Measurements from ENCODE around the gene CDK5RAP2.

The CDK5RAP2 gene

DNA sequence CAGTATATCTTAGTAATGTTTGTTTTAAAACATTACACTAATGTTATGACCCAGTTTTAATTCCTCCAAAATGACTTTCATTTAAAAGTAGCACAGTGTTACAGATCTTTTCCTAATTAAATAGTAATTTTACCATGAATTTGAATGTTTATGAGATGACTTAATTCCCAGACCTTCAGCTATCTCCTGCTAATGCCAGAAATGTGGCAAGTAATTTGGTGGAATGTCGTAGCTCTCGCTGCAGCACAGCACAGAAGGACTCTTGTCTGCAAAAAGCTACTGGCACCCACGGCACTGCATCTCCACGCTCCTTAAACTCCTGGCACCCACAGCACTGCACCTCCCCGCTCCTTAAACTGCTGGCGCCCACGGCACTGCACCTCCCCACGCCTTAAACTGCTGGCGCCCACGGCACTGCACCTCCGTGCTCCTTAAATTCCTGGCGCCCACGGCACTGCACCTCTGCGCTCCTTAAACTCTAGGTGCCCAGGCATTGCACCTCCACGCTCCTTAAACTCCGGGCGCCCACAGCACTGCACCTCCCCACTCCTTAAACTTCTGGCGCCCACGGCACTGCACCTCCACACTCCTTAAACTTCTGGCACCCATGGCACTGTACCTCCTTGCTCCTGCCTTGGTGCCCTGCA lies 163.1 kb downstream of the CDK5RAP2 start:
- TF ChIP-seq, protein P1, sequence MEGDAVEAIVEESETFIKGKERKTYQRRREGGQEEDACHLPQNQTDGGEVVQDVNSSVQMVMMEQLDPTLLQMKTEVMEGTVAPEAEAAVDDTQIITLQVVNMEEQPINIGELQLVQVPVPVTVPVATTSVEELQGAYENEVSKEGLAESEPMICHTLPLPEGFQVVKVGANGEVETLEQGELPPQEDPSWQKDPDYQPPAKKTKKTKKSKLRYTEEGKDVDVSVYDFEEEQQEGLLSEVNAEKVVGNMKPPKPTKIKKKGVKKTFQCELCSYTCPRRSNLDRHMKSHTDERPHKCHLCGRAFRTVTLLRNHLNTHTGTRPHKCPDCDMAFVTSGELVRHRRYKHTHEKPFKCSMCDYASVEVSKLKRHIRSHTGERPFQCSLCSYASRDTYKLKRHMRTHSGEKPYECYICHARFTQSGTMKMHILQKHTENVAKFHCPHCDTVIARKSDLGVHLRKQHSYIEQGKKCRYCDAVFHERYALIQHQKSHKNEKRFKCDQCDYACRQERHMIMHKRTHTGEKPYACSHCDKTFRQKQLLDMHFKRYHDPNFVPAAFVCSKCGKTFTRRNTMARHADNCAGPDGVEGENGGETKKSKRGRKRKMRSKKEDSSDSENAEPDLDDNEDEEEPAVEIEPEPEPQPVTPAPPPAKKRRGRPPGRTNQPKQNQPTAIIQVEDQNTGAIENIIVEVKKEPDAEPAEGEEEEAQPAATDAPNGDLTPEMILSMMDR (IDR thresholded peaks at IDR 0.05; ENCODE audit: borderline replicate concordance, insufficient read depth, low read depth, low read length), result no peak
- H3K4me3 ChIP-seq (ENCODE audit: low read depth, low read length), result no peak overlapping the region

DNA sequence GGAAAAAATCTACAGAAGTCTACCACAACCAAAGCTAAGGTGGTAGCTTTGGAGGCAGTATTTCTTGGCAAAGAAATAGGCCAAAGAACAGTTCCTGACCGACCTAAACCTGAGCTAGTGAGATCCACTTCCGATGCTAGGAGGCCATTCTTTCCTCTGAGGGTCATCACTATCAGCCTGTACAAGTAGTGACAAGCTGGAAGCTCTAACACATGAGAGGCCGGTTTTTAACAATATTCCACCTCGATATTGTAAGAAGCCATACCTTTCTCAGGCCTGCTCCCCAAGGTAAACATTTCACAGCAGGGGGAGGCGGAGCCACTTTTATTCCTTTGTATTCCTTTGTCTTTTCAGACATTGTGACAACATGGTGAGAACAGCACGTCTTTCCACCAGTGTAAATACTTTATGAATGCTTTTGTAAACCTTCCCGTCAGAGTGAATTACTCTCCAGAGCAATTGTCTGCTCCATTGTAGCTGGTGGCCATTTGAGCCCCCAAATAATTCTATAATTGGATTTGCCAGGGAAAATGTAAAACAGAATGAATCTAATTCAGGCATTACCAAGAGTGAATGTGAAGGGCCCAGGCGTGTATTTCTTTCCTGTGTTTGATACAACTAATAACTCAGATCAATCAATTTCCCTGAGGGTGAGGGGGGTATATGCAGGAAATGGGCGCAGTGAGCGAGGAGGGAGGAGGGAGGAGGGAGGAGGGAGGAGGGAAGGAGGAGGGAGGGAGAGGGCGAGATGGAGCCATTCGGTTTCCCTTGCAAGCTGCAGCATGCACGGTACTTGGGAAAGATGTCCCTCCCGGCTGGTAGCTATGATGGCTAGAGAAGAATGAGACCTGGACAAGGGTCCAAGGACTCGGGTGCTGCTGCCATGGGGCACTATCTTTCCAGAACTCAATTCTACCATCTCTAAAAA lies 166.6 kb downstream of the CDK5RAP2 start:
- no peak overlapping the region for H3K4me3 ChIP-seq (ENCODE audit: low read depth, low read length)
- TF ChIP-seq, protein P1 (IDR thresholded peaks at IDR 0.05; ENCODE audit: borderline replicate concordance, insufficient read depth, low read depth, low read length), result no peak

DNA sequence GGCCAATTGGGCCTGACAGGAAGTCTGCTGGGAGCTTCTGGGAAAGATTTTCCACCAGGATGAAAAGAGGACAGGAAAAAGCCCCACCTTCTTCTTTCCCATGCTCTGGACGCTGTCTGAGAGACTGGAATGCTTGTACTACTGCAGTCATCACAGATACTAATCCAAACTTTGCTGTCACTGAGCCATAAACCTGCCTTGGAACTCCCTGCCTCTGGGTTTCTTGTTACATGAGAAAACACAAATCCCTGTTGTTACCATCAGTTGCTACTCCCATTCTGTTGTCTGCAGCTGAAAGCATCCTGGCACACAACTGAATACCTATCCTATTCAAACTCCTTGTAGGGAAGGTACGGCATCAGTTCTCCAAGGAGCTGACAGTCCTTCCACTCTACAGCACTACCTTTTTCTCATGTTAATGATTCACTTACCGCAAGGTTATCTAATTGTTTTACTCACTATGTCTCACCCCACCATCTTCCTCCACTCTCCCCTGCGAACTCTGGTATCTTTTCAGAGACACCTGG lies 167.5 kb downstream of the CDK5RAP2 start:
- TF ChIP-seq, protein P1 (IDR thresholded peaks at IDR 0.05; ENCODE audit: borderline replicate concordance, insufficient read depth, low read depth, low read length), result no peak

DNA sequence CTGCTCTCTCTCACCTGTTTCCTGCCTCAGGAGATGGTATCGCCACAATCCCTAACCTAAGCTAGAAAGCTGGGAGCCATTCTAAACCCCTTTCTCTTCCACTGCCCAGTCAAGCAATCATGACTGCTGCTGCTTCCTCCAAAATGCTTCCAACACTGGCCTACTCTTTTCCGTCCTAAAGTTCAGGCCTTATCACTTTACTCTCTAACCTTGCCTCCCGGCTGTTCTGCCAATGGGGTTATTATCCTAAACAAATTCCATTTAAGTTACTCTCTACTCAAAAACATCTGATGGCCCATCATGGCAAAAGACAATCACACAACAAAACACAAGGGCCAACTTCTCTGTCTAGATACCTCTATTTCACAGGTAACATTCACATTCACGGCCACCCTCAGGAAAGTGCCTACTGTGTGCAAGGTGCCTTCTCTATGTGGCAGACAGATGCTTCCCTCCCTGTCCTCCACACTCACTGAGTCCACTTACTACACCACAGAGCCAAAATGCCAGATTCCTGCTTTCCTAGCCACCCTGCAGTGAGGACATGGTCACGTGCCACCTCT lies 168.0 kb downstream of the CDK5RAP2 start:
- TF ChIP-seq, protein P1 (IDR thresholded peaks at IDR 0.05; ENCODE audit: borderline replicate concordance, insufficient read depth, low read depth, low read length), result no peak
- no peak overlapping the region for H3K4me3 ChIP-seq (ENCODE audit: low read depth, low read length)

More for the DNA sequence above, 167.5 kb downstream of the CDK5RAP2 start:
- H3K4me3 ChIP-seq (ENCODE audit: low read depth, low read length), result no peak overlapping the region

DNA sequence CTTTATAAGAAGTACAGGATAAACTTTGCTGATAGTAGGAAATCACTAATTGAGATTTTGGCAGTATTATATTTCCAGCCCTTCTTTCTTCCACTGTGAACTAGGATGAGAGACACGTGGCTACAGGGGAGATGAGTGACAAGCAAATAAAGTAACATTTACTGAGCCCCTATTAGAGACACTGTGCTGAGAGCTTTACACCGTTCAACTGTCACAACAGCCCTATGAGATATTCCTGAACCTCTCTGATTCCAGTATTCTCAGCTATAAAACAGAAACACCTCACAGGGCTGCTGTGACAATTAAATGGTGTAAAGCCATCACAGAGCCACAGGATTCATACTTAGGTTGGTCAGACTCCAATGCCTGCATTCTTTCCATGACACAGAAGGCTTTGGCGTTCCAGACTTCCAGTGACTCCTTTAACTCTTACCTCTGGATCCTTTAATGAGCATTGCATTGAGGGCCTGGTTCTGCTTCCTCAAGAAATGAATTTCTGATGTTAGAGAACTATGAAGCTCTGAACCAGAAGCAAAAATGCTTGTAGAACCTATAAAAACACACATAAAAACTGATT lies 169.0 kb downstream of the CDK5RAP2 start:
- TF ChIP-seq, protein P1 (IDR thresholded peaks at IDR 0.05; ENCODE audit: borderline replicate concordance, insufficient read depth, low read depth, low read length), result no peak
- H3K4me3 ChIP-seq (ENCODE audit: low read depth, low read length), result no peak overlapping the region

DNA sequence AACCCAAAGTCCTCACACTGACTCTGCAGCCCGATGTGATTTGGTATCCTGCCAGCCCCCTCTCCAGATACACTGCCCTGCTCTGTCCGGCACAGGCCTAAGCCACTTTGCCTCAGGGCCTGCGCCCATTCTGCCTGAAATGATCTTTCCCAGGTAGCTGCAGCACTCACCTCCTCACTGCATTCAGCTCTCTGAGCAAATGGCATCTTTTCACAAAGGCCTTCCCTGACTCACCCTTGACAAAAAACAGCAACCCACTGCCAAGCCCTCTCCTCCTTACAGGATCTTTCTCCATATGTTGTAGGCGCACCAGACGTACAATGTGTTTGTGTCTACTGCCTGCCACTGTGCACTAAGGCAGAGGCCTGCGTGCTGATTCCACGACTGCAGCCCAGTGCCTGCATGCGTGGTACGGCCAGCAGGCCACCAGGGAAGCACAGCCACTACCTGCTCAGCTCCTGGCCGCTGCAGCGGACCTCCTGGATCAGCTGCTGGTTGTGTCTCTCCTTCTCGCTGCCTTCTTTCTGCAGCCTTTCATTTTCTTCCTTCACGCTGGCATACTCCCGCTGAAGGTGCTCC lies 171.2 kb downstream of the CDK5RAP2 start:
- TF ChIP-seq, protein P1 (IDR thresholded peaks at IDR 0.05; ENCODE audit: borderline replicate concordance, insufficient read depth, low read depth, low read length), result no peak
- no peak overlapping the region for H3K4me3 ChIP-seq (ENCODE audit: low read depth, low read length)
